ENCODE measurements around the gene GPRC5C. TPM values are rescaled to one million over a fixed set of nuclear protein-coding genes. Genes with fewer than 3 reads are reported as not detected.
A peak's percentile ranks its signal among the peaks of the same experiment; 100 is the strongest.

Gene GPRC5C
- total and polyA plus RNA-seq, 4 donors, result 34.2 to 195 (median 119) TPM

GRCh38 chr17:74426551-74427047 lies 5.3 kb upstream of the GPRC5C start:
- H3K27me3 ChIP-seq (ENCODE audit: control insufficient read depth in 4 of 4, insufficient read depth in 4 of 4, low read length in 3 of 4), result no peaks in the 10 kb centered on the region
- no peaks in the 10 kb centered on the region for H3K36me3 ChIP-seq (ENCODE audit: control insufficient read depth in 4 of 4, insufficient read depth in 3 of 4, low read depth in 1 of 4, low read length in 3 of 4)
- 74% methylated on average over 9 of the region's 9 CpGs for WGBS
- H3K9ac ChIP-seq (ENCODE audit: low read depth in 1 of 2, low read length in 2 of 2), result no peak overlapping the region
- peaks cover 12 to 40% (median 33%) of the 10 kb centered on the region in 4 donors for H3K4me1 ChIP-seq (ENCODE audit: control insufficient read depth in 4 of 4, insufficient read depth in 4 of 4, low read length in 3 of 4)
- no peak for TF ChIP-seq YY1 (IDR thresholded peaks at IDR 0.05)
- TF ChIP-seq CTCF (IDR thresholded peaks at IDR 0.05; ENCODE audit: low read depth, low read length, missing input control), result no peak
- TF ChIP-seq FOXA2 (IDR thresholded peaks at IDR 0.05), result no peak
- no peak for TF ChIP-seq RAD21 (IDR thresholded peaks at IDR 0.05)
- TF ChIP-seq JUND (IDR thresholded peaks at IDR 0.05), result no peak
- no peak for TF ChIP-seq SP1 (IDR thresholded peaks at IDR 0.05)
- no peak for TF ChIP-seq HNF4G (IDR thresholded peaks at IDR 0.05)
- no peak for TF ChIP-seq HNF4A (conservative IDR thresholded peaks at IDR 0.05)
- no peak for TF ChIP-seq EGR1 (IDR thresholded peaks at IDR 0.05; ENCODE audit: low read depth in 2 of 2)
- TF ChIP-seq GABPA (IDR thresholded peaks at IDR 0.05 in 1 of 2, conservative IDR thresholded peaks at IDR 0.05 in 1 of 2), result no peak
- TF ChIP-seq MAX (IDR thresholded peaks at IDR 0.05), result no peak
- no peak for TF ChIP-seq REST (IDR thresholded peaks at IDR 0.05)
- TF ChIP-seq ZBTB33 (IDR thresholded peaks at IDR 0.05), result no peak
- TF ChIP-seq NR2F2 (IDR thresholded peaks at IDR 0.05), result no peak
- no peak for TF ChIP-seq ATF3 (IDR thresholded peaks at IDR 0.05)
- TF ChIP-seq TAF1 (conservative IDR thresholded peaks at IDR 0.05), result no peak
- no peak for TF ChIP-seq FOXA1 (IDR thresholded peaks at IDR 0.05)
- peak overlapping the region in 1 of 3 donors; percentile 11 for H3K4me3 ChIP-seq (ENCODE audit: low read depth in 1 of 3, low read length in 3 of 3)
- peak overlapping the region; percentile 84 for H3K27ac ChIP-seq (ENCODE audit: low read depth in 1 of 2, low read length in 2 of 2)
- DNase-seq (ENCODE audit: low spot score), result no peak
- no peaks in the 10 kb centered on the region for H3K9me3 ChIP-seq (ENCODE audit: control insufficient read depth in 4 of 4, low read length in 3 of 4)

All from liver (tissue), 9 donors.